HCT116 (cell line): Measurements from ENCODE around the gene FLNB. TPM values are rescaled to one million over a fixed set of nuclear protein-coding genes. Genes with fewer than 3 reads are reported as not detected.

ENCODE experiments used
- ATAC-seq: fragments of 200-7000 bp; cut with Tn5 transposase; 2 replicates; pipeline ENCODE4 v1.9.1; 2020; ENCODE audit warnings: mild to moderate bottlenecking, moderate library complexity
- BruUV-seq: library from RNA; stranded (reverse); fragments of 400-500 nt; replicated peaks from 2 replicates; lab custom pipeline; 2021; lab: Mats Ljungman, UMichigan
- CTCF ChIA-PET: fragments of 300-600 bp; sonication (Branson Sonifier 250); formaldehyde crosslinking; loops from one replicate; lab custom pipeline; 2021; ENCODE audit warnings: antibody characterized with exemption; lab: Charles Lee
- POLR2A ChIA-PET: fragments of 300-600, 350-600 bp; sonication (Branson Sonifier 250); formaldehyde crosslinking; loops from one replicate; lab custom pipeline; 2021; ENCODE audit warnings: antibody characterized with exemption; lab: Charles Lee
- RAD21 ChIA-PET, 2 experiments: fragments of 300-600 bp; sonication (Branson Sonifier 250); formaldehyde crosslinking; loops; one replicate each; lab custom pipeline; 2023; ENCODE audit warnings: low total read pairs in 2 of 2; ENCODE audit not compliant: uncharacterized antibody in 2 of 2, unreplicated experiment in 2 of 2, low non-redundant PET in 1 of 2; lab: Charles Lee
- DNase-seq: peaks from one replicate; pipeline ENCODE4 v3.0.0-alpha.2; 2010; ENCODE audit warnings: low read depth, low spot score
- H2AFZ ChIP-seq: fragments of 200-600 bp; shearing (Covaris generic), sonication (generic); 2 replicates; pipeline ENCODE4 v1.6.1; 2017; ENCODE audit warnings: low read depth, mixed run types, mixed read lengths, antibody characterized with exemption, low read length; ENCODE audit not compliant: poor library complexity, severe bottlenecking
- H3K27ac ChIP-seq: 2 replicates; pipeline ENCODE4 v1.5.1; 2012; ENCODE audit warnings: low read depth, low read length
- H3K27me3 ChIP-seq: fragments of 200-600 bp; sonication (generic); 2 replicates; pipeline ENCODE4 v1.6.1; 2016; ENCODE audit warnings: mixed run types, low read length, mixed read lengths; ENCODE audit not compliant: insufficient read depth
- H3K36me3 ChIP-seq, 2 experiments: fragments of 200-500 bp in 1 of 2; fragments of 200-600 bp in 1 of 2; sonication (Bioruptor generic) in 1 of 2; sonication (generic) in 1 of 2; 2 replicates each; pipeline versions ENCODE4 v1.5.1 to v1.6.1; 2014 to 2016; ENCODE audit warnings: low read length in 2 of 2, inconsistent platforms in 1 of 2, mixed read lengths in 1 of 2, mixed run types in 1 of 2; ENCODE audit not compliant: insufficient read depth in 2 of 2, control insufficient read depth in 1 of 2
- H3K4me1 ChIP-seq, 2 experiments: fragments of 200-600 bp in 1 of 2; sonication (generic) in 1 of 2; 2 replicates each; pipeline versions ENCODE4 v1.5.1 to v1.6.1; 2012 to 2017; ENCODE audit warnings: low read length in 2 of 2, inconsistent platforms in 1 of 2, mild to moderate bottlenecking in 1 of 2, mixed read lengths in 1 of 2, mixed run types in 1 of 2, moderate library complexity in 1 of 2; ENCODE audit not compliant: insufficient read depth in 2 of 2, control insufficient read depth in 1 of 2
- H3K4me2 ChIP-seq: fragments of 200-600 bp; sonication (generic); 2 replicates; pipeline ENCODE4 v1.6.1; 2017; ENCODE audit warnings: mixed run types, low read length, mixed read lengths
- H3K4me3 ChIP-seq, 2 experiments: fragments of 200-600 bp in 1 of 2; sonication (generic) in 1 of 2; replicated peaks in 1 of 2; 2 replicates each; pipeline ENCODE4 v1.5.1; 2011 to 2016; ENCODE audit warnings: low read length in 2 of 2, control low read depth in 1 of 2, low read depth in 1 of 2, mild to moderate bottlenecking in 1 of 2, mixed read lengths in 1 of 2, mixed run types in 1 of 2
- H3K79me2 ChIP-seq: fragments of 200-600 bp; sonication (generic); 2 replicates; pipeline ENCODE4 v1.6.1; 2017; ENCODE audit warnings: mild to moderate bottlenecking, mixed run types, low read length, moderate library complexity, mixed read lengths; ENCODE audit not compliant: insufficient read depth
- H3K9ac ChIP-seq: fragments of 200-600 bp; sonication (generic); 2 replicates; pipeline ENCODE4 v1.6.1; 2016; ENCODE audit warnings: low read length, mixed read lengths
- H3K9me2 ChIP-seq: fragments of 200-600 bp; sonication (generic), shearing (Covaris generic); 2 replicates; pipeline ENCODE4 v1.6.1; 2017; ENCODE audit warnings: mixed run types, mild to moderate bottlenecking, moderate library complexity; ENCODE audit not compliant: insufficient read depth
- H3K9me3 ChIP-seq, 2 experiments: fragments of 200-500 bp in 1 of 2; fragments of 200-600 bp in 1 of 2; sonication (Bioruptor generic) in 1 of 2; sonication (generic) in 1 of 2; 2 replicates each; pipeline ENCODE4 v1.6.1; 2014 to 2017; ENCODE audit warnings: low read length in 2 of 2, mixed read lengths in 2 of 2, inconsistent platforms in 1 of 2, low read depth in 1 of 2, mild to moderate bottlenecking in 1 of 2, mixed run types in 1 of 2, moderate library complexity in 1 of 2; ENCODE audit not compliant: control insufficient read depth in 1 of 2, insufficient read depth in 1 of 2
- H4K20me1 ChIP-seq: fragments of 200-600 bp; sonication (generic), shearing (Covaris generic); 2 replicates; pipeline ENCODE4 v1.6.1; 2017; ENCODE audit warnings: mixed run types, mild to moderate bottlenecking, moderate library complexity; ENCODE audit not compliant: insufficient read depth
- EGR1 ChIP-seq: IDR thresholded peaks from 2 replicates; pipeline ENCODE4 v1.6.1; 2012; ENCODE audit warnings: low read depth
- MAX ChIP-seq: IDR thresholded peaks from 2 replicates; pipeline ENCODE4 v1.6.1; 2012
- POLR2A ChIP-seq: IDR thresholded peaks from 2 replicates; pipeline ENCODE4 v1.7.0; 2011; ENCODE audit warnings: borderline replicate concordance; ENCODE audit not compliant: insufficient read depth, insufficient read length; ENCODE audit errors: extremely low read depth
- SP1 ChIP-seq: IDR thresholded peaks from 2 replicates; pipeline ENCODE4 v1.6.1; 2012; ENCODE audit warnings: low read depth
- TCF7L2 ChIP-seq: IDR thresholded peaks from 2 replicates; pipeline ENCODE4 v1.7.0; 2011; ENCODE audit warnings: borderline replicate concordance, inconsistent platforms; ENCODE audit not compliant: insufficient read depth, insufficient read length; ENCODE audit errors: extremely low read depth
- ZBTB33 ChIP-seq: IDR thresholded peaks from 2 replicates; pipeline ENCODE4 v1.6.1; 2011; ENCODE audit warnings: mild to moderate bottlenecking, low read length, moderate library complexity; ENCODE audit not compliant: insufficient replicate concordance; ENCODE audit errors: extremely low read depth
- intact Hi-C: fragments of 100-400 bp; cut with micrococcal nuclease; formaldehyde crosslinking; loops from 2 replicates; pipeline ENCODE4 v1.10.0; 2022
- total RNA-seq: library from RNA; stranded (reverse); gene quantifications from one replicate; pipeline ENCODE4 v1.2.1, GENCODE V29; 2021; ENCODE audit not compliant: unreplicated experiment

FLNB gene
- total RNA-seq, 1 experiment from 2014 or later: 116 TPM

GRCh38 chr3:58215317-58216025 is 207.2 kb downstream of the FLNB start:
- H3K27ac ChIP-seq: no peak overlapping the region
- no peaks in the 10 kb centered on the region for H3K36me3 ChIP-seq
- intact Hi-C loops: no loop called here
- no peaks in the 10 kb centered on the region for H3K9me2 ChIP-seq
- H3K9me3 ChIP-seq: no peaks in the 10 kb centered on the region
- ChIA-PET RAD21 (no interaction called here), CTCF (interaction anchor here (2.9 kb wide), 1 partner anchor 91 kb away, joined by 20 read pairs; the partner anchor contains the start of genes HTD2 and RPP14), POLR2A (interaction anchor here (0.7 kb wide), 1 partner anchor 972 kb away, joined by 3 read pairs; no protein-coding TSS in a partner anchor)
- BruUV-seq: no TSS peak
- H3K79me2 ChIP-seq: no peaks in the 10 kb centered on the region
- H3K27me3 ChIP-seq: no peaks in the 10 kb centered on the region
- no peak for TF ChIP-seq ZBTB33
- TF ChIP-seq MAX: no peak
- no peak for TF ChIP-seq TCF7L2
- TF ChIP-seq SP1: no peak
- TF ChIP-seq EGR1: no peak
- TF ChIP-seq POLR2A: no peak
- no peak for DNase-seq
- peaks cover 18 to 29% of the 10 kb centered on the region in 2 experiments for H3K4me1 ChIP-seq
- H2AFZ ChIP-seq: no peak overlapping the region
- ATAC-seq: no peak
- no peak overlapping the region for H3K4me2 ChIP-seq
- H3K9ac ChIP-seq: no peak overlapping the region
- H4K20me1 ChIP-seq: no peaks in the 10 kb centered on the region
- H3K4me3 ChIP-seq: no peak overlapping the region
